Measurements from ENCODE around the gene KIRREL3. TPM values are rescaled to one million over a fixed set of nuclear protein-coding genes. Genes with fewer than 3 reads are reported as not detected.

Gene KIRREL3
- total RNA-seq, 1 experiment from 2014 or later: 2.2 TPM

- TF ChIP-seq CTCF (conservative IDR thresholded peaks at IDR 0.05) (no peak), EZH2 (IDR thresholded peaks at IDR 0.05; ENCODE audit: low read depth) (no peak)
- H3K4me3 ChIP-seq: no peak overlapping the region
Measured at GRCh38 chr11:126410649-126411048, 589.9 kb downstream of the KIRREL3 start.

GRCh38 chr11:126409620-126409985, 591.0 kb downstream of the KIRREL3 start:
- Histone ChIP-seq H4K20me1 (ENCODE audit: insufficient read depth) (no peaks in the 10 kb centered on the region), H3K9me2 (ENCODE audit: insufficient read depth) (no peaks in the 10 kb centered on the region), H2AFZ (no peak overlapping the region), H3K4me2 (no peak overlapping the region), H3K27ac (no peak overlapping the region), H3K27me3 (ENCODE audit: insufficient read depth, low read depth) (no peaks in the 10 kb centered on the region), H3K9me3 (ENCODE audit: insufficient read depth, low read depth) (no peaks in the 10 kb centered on the region), H3K36me3 (ENCODE audit: low read depth) (peaks cover 11% of the 10 kb centered on the region; the same call in 1 of the 2 replicates), H3K4me1 (replicated peaks; ENCODE audit: insufficient read depth) (peaks cover 25% of the 10 kb centered on the region), H3K79me2 (ENCODE audit: low read depth) (peaks cover 24% of the 10 kb centered on the region), H3F3A (ENCODE audit: insufficient read depth, low read depth) (peaks cover 14% of the 10 kb centered on the region; the same call in 1 of the 2 replicates), H3K4me3 (no peak overlapping the region)
- ChIA-PET CTCF (no interaction called here), POLR2A (ENCODE audit: unreplicated experiment) (no interaction called here)
- no peak for DNase-seq
- no peak for TF ChIP-seq CTCF (conservative IDR thresholded peaks at IDR 0.05)
- TF ChIP-seq EZH2 (IDR thresholded peaks at IDR 0.05; ENCODE audit: low read depth): no peak
- intact Hi-C loops (cut with micrococcal nuclease; ENCODE audit: unreplicated experiment): no loop called here
- no TSS peak for BruUV-seq (replicated peaks)

More at GRCh38 chr11:126410649-126411048, 589.9 kb downstream of the KIRREL3 start:
- peaks cover 17% of the 10 kb centered on the region for H3K79me2 ChIP-seq (ENCODE audit: low read depth)
- H3K36me3 ChIP-seq (ENCODE audit: low read depth): peaks cover 11% of the 10 kb centered on the region; the same call in 1 of the 2 replicates
- H3K4me1 ChIP-seq (replicated peaks; ENCODE audit: insufficient read depth): peaks cover 15% of the 10 kb centered on the region
- H3F3A ChIP-seq (ENCODE audit: insufficient read depth, low read depth): peaks cover 4% of the 10 kb centered on the region; the same call in 1 of the 2 replicates
- no peaks in the 10 kb centered on the region for H4K20me1 ChIP-seq (ENCODE audit: insufficient read depth)
- BruUV-seq (replicated peaks): no TSS peak
- intact Hi-C loops (cut with micrococcal nuclease; ENCODE audit: unreplicated experiment): no loop called here
- H3K9me2 ChIP-seq (ENCODE audit: insufficient read depth): no peaks in the 10 kb centered on the region
- no peak for DNase-seq
- CTCF ChIA-PET: no interaction called here
- POLR2A ChIA-PET (ENCODE audit: unreplicated experiment): no interaction called here
- no peak overlapping the region for H3K27ac ChIP-seq
- no peaks in the 10 kb centered on the region for H3K9me3 ChIP-seq (ENCODE audit: insufficient read depth, low read depth)
- H3K27me3 ChIP-seq (ENCODE audit: insufficient read depth, low read depth): no peaks in the 10 kb centered on the region
- H2AFZ ChIP-seq: no peak overlapping the region
- H3K4me2 ChIP-seq: no peak overlapping the region

GRCh38 chr11:126408901-126409619, 591.5 kb downstream of the KIRREL3 start:
- H4K20me1 ChIP-seq (ENCODE audit: insufficient read depth): no peaks in the 10 kb centered on the region
- no TSS peak for BruUV-seq (replicated peaks)
- H3K27me3 ChIP-seq (ENCODE audit: insufficient read depth, low read depth): no peaks in the 10 kb centered on the region
- H3F3A ChIP-seq (ENCODE audit: insufficient read depth, low read depth): peaks cover 19% of the 10 kb centered on the region; the same call in 1 of the 2 replicates
- no peak overlapping the region for H3K4me2 ChIP-seq
- peaks cover 11% of the 10 kb centered on the region for H3K36me3 ChIP-seq (ENCODE audit: low read depth)
- ChIA-PET CTCF (no interaction called here), POLR2A (ENCODE audit: unreplicated experiment) (no interaction called here)
- no peak overlapping the region for H3K27ac ChIP-seq
- DNase-seq: no peak
- no peaks in the 10 kb centered on the region for H3K9me3 ChIP-seq (ENCODE audit: insufficient read depth, low read depth)
- intact Hi-C loops (cut with micrococcal nuclease; ENCODE audit: unreplicated experiment): no loop called here
- H3K4me3 ChIP-seq: no peak overlapping the region
- peaks cover 30% of the 10 kb centered on the region for H3K4me1 ChIP-seq (replicated peaks; ENCODE audit: insufficient read depth)
- no peaks in the 10 kb centered on the region for H3K9me2 ChIP-seq (ENCODE audit: insufficient read depth)
- no peak for TF ChIP-seq EZH2 (IDR thresholded peaks at IDR 0.05; ENCODE audit: low read depth)
- no peak for TF ChIP-seq CTCF (conservative IDR thresholded peaks at IDR 0.05)
- peaks cover 29% of the 10 kb centered on the region for H3K79me2 ChIP-seq (ENCODE audit: low read depth)
- no peak overlapping the region for H2AFZ ChIP-seq
